Fibroblast of pulmonary artery (primary cell): ENCODE results near the gene ACADL.

Experiments used
- DNase-seq: peaks from one replicate; pipeline ENCODE4 v3.0.0-alpha.2; 2010; ENCODE audit warnings: low read depth
- H3K4me3 ChIP-seq: replicated peaks from 2 replicates; pipeline ENCODE4 v1.5.1; 2011; ENCODE audit warnings: low read depth, mild to moderate bottlenecking, control low read depth, low read length, moderate library complexity
- CTCF ChIP-seq: IDR thresholded peaks from 2 replicates; pipeline ENCODE4 v1.5.1; 2011; ENCODE audit warnings: mild to moderate bottlenecking, control low read depth, low read length, inconsistent platforms; ENCODE audit errors: missing control alignments

Gene ACADL

DNA sequence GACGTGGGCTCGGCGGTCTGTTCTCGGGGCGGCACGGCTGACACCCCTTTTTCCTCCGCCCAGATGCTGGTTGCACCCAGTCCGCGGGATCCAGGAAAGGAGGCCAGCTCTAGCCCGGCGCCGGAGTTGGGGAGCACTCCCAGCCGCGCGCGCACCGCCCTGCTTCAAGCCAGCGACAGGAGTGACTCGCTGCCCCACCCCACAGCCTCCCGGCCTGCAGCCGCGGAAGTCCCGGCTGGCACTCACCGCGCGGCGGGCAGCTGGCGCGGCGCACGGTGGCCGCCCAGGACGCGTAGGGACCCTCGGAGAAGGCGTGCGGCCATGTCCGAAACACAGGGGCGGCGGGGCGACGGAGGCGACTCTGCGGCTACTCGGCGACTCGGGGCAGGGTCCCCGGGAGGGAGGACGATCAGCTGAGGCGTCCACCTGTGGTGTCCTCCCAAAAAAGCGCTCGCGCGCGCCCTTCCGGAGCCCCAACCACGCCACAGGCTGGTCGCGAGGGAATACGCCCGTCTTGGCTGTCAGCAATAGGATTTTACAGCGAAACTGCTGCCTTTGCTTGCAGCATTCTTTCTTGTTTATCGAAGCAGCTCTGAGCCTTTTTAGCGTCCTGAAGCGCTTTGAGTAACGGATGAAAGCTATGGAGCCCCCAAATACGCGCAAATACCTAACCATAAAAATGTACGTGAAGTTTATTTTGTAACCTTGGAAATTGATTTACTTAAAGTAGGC lies at the start of gene ACADL:
Gene ACADL (minus strand): TSS at position 507 of the 732 bp plus-strand sequence. CDS start 184 bp downstream, at position 323.
- DNase-seq: peak; percentile 24
- H3K4me3 ChIP-seq: peak within 1 kb of the TSS; percentile 51
- TF ChIP-seq CTCF: no peak

- no peak for DNase-seq
- H3K4me3 ChIP-seq: no peak overlapping the region
- no peak for TF ChIP-seq CTCF
Measured at GRCh38 chr2:210271300-210271699, 46.1 kb upstream of the ACADL start.

- no peak for TF ChIP-seq CTCF
- no peak overlapping the region for H3K4me3 ChIP-seq
Measured at GRCh38 chr2:210269148-210269547, 43.9 kb upstream of the ACADL start.

DNA sequence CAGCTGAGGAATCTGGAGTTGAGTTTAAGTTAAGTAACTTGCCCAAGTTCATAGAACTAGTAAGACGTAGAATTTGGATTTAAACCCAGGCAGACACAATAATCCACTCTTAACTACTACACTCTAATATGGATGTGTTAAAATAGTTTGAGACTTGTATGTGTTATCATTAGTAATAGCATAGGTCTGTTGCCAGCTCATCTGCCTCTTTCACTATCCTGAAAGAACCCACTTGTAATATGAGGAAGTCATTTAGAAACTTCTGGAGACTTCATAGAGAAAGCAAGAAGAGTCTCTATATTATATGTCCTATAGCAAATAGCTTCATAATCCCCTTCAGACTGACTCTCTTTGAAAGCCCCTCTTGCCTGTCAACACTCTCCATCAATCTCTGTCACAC lies 43.0 kb upstream of the ACADL start:
- DNase-seq: no peak
- TF ChIP-seq CTCF: no peak
- no peak overlapping the region for H3K4me3 ChIP-seq

More at GRCh38 chr2:210269148-210269547, 43.9 kb upstream of the ACADL start:
- no peak for DNase-seq

DNA sequence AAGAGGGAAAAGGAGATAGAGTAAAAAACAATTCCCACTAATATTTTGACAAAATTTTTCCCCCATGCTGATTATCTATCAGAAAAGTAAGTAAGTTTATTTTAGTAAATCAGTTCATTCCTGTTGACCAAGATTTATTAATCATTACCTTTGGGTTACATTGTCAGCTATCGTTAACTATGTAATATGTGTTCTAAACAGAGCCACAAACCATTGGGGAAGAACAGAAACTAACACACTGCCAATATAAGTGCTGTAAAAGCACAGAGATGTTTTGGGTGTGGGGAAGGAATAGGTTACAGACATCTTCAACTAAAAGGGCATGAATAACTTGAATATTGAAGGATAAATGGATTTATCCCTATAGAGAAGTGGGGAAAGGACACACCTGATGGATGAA lies 42.5 kb upstream of the ACADL start:
- DNase-seq: no peak
- no peak overlapping the region for H3K4me3 ChIP-seq
- no peak for TF ChIP-seq CTCF

DNA sequence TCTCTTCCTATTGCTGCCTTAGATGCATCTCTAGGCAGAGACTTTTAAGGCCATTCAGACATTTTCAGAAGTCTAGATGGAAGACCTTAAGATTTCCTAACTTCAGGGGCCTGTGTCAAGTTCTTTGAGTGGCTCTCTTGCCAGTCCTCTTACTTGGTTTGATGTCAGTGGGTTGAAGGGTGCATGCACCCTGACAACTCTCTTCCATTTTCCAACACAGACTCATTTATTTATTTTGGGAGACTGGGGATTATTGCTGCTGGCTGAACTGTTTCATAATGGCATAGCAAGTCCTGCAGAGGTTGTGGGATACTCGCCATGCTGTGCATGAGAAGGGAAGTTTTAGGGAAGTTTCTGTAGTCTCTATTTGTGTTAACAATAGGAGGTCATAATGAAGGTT lies 39.0 kb upstream of the ACADL start:
- H3K4me3 ChIP-seq: no peak overlapping the region
- DNase-seq: no peak
- no peak for TF ChIP-seq CTCF

GRCh38 chr2:210263841-210264240 lies 38.6 kb upstream of the ACADL start:
- DNase-seq: no peak
- no peak for TF ChIP-seq CTCF
- H3K4me3 ChIP-seq: no peak overlapping the region
